Testis (tissue), 3 donors: ENCODE measurements around the gene MROH8. TPM values are rescaled to one million over a fixed set of nuclear protein-coding genes. Genes with fewer than 3 reads are reported as not detected.

Experiments
- DNase-seq: peaks from one replicate; pipeline ENCODE4 v3.0.0-alpha.2; 2019
- H3K27ac ChIP-seq, 2 donors: fragments of 200-600 bp; sonication (generic); one replicate each; pipeline ENCODE4 v1.5.1; 2019
- H3K27me3 ChIP-seq: fragments of 200-600 bp; sonication (generic); one replicate; pipeline ENCODE4 v1.5.1; 2019
- H3K36me3 ChIP-seq: fragments of 200-600 bp; sonication (generic); one replicate; pipeline ENCODE4 v1.5.1; 2017; ENCODE audit warnings: low read depth; ENCODE audit errors: missing control alignments
- H3K4me1 ChIP-seq: fragments of 200-600 bp; sonication (generic); one replicate; pipeline ENCODE4 v1.5.1; 2019
- H3K4me3 ChIP-seq, 2 donors: fragments of 200-600 bp; sonication (generic); one replicate each; pipeline ENCODE4 v1.5.1; 2017 to 2019
- H3K9me3 ChIP-seq: fragments of 200-600 bp; sonication (generic); one replicate; pipeline ENCODE4 v1.5.1; 2017
- CTCF ChIP-seq, 3 experiments: fragments of 450-650 bp in 2 of 3; fragments of 200-600 bp in 1 of 3; sonication (generic) in 1 of 3; IDR thresholded peaks; one replicate each; pipeline ENCODE4 v1.5.1; 2016 to 2019; ENCODE audit warnings: antibody characterized with exemption in 3 of 3, mild to moderate bottlenecking in 2 of 3, moderate library complexity in 1 of 3
- POLR2A ChIP-seq: fragments of 450-650 bp; IDR thresholded peaks from one replicate; pipeline ENCODE4 v1.6.1; 2017; ENCODE audit warnings: antibody characterized with exemption, mild to moderate bottlenecking, moderate library complexity
- WGBS, 2 donors: methylation state at CpG; one replicate each; pipeline ENCODE4 v1.1.5; 2018; 5-methylcytosine and 5-hydroxymethylcytosine counted together
- intact Hi-C: fragments of 100-400 bp; cut with DNase I; formaldehyde crosslinking; loops from one replicate; pipeline ENCODE4 v1.15.1; 2023; ENCODE audit warnings: low total_unique reads
- polyA plus RNA-seq: library from polyadenylated mRNA; stranded (reverse); fragments of 350-450 nt; fragmentation: Illumina TruSeq; extraction: RNeasy Lipid Tissue Mini Kit (QIAGEN cat#74804); gene quantifications from one replicate; pipeline ENCODE4 v1.2.3, GENCODE V29; 2014; ENCODE audit warnings: low read depth, low replicate concordance; ENCODE audit not compliant: insufficient read depth
- total RNA-seq, 2 donors: library from RNA; depleted of rRNA; stranded (reverse); fragments of >200 nt; gene quantifications; one replicate each; pipeline ENCODE4 v1.2.3, GENCODE V29; 2016

Gene MROH8
- total and polyA plus RNA-seq, 3 donors from 2014 or later: 36.6 to 93.8 (median 43.5) TPM

- intact Hi-C loops: no loop called here
- Histone ChIP-seq H3K9me3 (no peaks in the 10 kb centered on the region), H3K4me3 (no peak overlapping the region), H3K27me3 (no peaks in the 10 kb centered on the region), H3K27ac (no peak overlapping the region), H3K36me3 (no peaks in the 10 kb centered on the region), H3K4me1 (no peaks in the 10 kb centered on the region)
- TF ChIP-seq POLR2A (no peak), CTCF (IDR thresholded peaks at IDR 0.05) (no peak)
- WGBS, 2 donors: 77 to 78% methylated on average over 12 of the region's 12 CpGs
- no peak for DNase-seq
These were observed 17.4 kb downstream of the MROH8 start for GRCh38 chr20:37161830-37162549.

- Histone ChIP-seq H3K27me3 (no peaks in the 10 kb centered on the region), H3K27ac (no peak overlapping the region), H3K4me3 (no peak overlapping the region), H3K4me1 (no peaks in the 10 kb centered on the region), H3K9me3 (no peaks in the 10 kb centered on the region), H3K36me3 (no peaks in the 10 kb centered on the region)
- TF ChIP-seq CTCF (IDR thresholded peaks at IDR 0.05): no peak
- no peak for TF ChIP-seq POLR2A
- no peak for DNase-seq
- intact Hi-C loops: no loop called here
- 79 to 85% methylated on average over 10 of the region's 10 CpGs for WGBS, 2 donors
These were observed 18.7 kb downstream of the MROH8 start for GRCh38 chr20:37160683-37161082.

- WGBS, 2 donors: 97 to 98% methylated on average over 4 of the region's 4 CpGs
- H3K9me3 ChIP-seq: no peaks in the 10 kb centered on the region
- no peaks in the 10 kb centered on the region for H3K27me3 ChIP-seq
- no peak overlapping the region for H3K27ac ChIP-seq
- TF ChIP-seq CTCF (IDR thresholded peaks at IDR 0.05): no peak
- no peaks in the 10 kb centered on the region for H3K36me3 ChIP-seq
- DNase-seq: no peak
- intact Hi-C loops: no loop called here
- H3K4me1 ChIP-seq: no peaks in the 10 kb centered on the region
- H3K4me3 ChIP-seq: no peak overlapping the region
These were observed 21.1 kb downstream of the MROH8 start for GRCh38 chr20:37158248-37158647.

- Histone ChIP-seq H3K36me3 (no peaks in the 10 kb centered on the region), H3K27me3 (no peaks in the 10 kb centered on the region), H3K4me1 (no peaks in the 10 kb centered on the region), H3K27ac (no peak overlapping the region), H3K9me3 (no peaks in the 10 kb centered on the region), H3K4me3 (no peak overlapping the region)
- TF ChIP-seq CTCF (IDR thresholded peaks at IDR 0.05) (no peak), POLR2A (no peak)
- intact Hi-C loops: no loop called here
- WGBS, 2 donors: 93 to 95% methylated on average over 9 of the region's 9 CpGs
- DNase-seq: no peak
These were observed 23.4 kb downstream of the MROH8 start for GRCh38 chr20:37155987-37156386.

- 95 to 96% methylated on average over 6 of the region's 6 CpGs for WGBS, 2 donors
- no peak overlapping the region for H3K4me3 ChIP-seq
- H3K9me3 ChIP-seq: no peaks in the 10 kb centered on the region
- no peaks in the 10 kb centered on the region for H3K4me1 ChIP-seq
- TF ChIP-seq POLR2A (no peak), CTCF (IDR thresholded peaks at IDR 0.05) (no peak)
- no peaks in the 10 kb centered on the region for H3K27me3 ChIP-seq
- DNase-seq: no peak
- H3K36me3 ChIP-seq: no peaks in the 10 kb centered on the region
- H3K27ac ChIP-seq: no peak overlapping the region
- intact Hi-C loops: no loop called here
These were observed 24.6 kb downstream of the MROH8 start for GRCh38 chr20:37154684-37155298.
